Osteocyte (in vitro differentiated cells): ENCODE data around the gene GRN. TPM values are rescaled to one million over a fixed set of nuclear protein-coding genes. Genes with fewer than 3 reads are reported as not detected.
A peak's percentile ranks its signal among the peaks of the same experiment; 100 is the strongest.
"Not testable (repeated sequence)": the region's sequence is repeated elsewhere in the genome, so short reads cannot be mapped to it uniquely, and the experiment has no call there.

ENCODE experiments used
- DNase-seq: peaks from one replicate; pipeline ENCODE4 v3.0.0; 2021; ENCODE audit warnings: mixed read lengths; ENCODE audit not compliant: unreplicated experiment; ENCODE audit errors: extremely low spot score
- H3K27ac Mint-ChIP-seq: one replicate; pipeline ENCODE4 v1.8.0; 2021; ENCODE audit warnings: mild to moderate bottlenecking, mixed read lengths; ENCODE audit not compliant: unreplicated experiment
- H3K27me3 Mint-ChIP-seq: one replicate; pipeline ENCODE4 v1.8.0; 2021; ENCODE audit warnings: mixed read lengths; ENCODE audit not compliant: unreplicated experiment
- H3K36me3 Mint-ChIP-seq: one replicate; pipeline ENCODE4 v1.8.0; 2021; ENCODE audit warnings: mixed read lengths; ENCODE audit not compliant: unreplicated experiment
- H3K4me1 Mint-ChIP-seq: one replicate; pipeline ENCODE4 v1.8.0; 2021; ENCODE audit warnings: mixed read lengths; ENCODE audit not compliant: unreplicated experiment
- H3K4me3 Mint-ChIP-seq: one replicate; pipeline ENCODE4 v1.8.0; 2021; ENCODE audit warnings: mild to moderate bottlenecking, moderate library complexity, mixed read lengths; ENCODE audit not compliant: unreplicated experiment
- H3K9me3 Mint-ChIP-seq: one replicate; pipeline ENCODE4 v1.8.0; 2021; ENCODE audit warnings: mixed read lengths; ENCODE audit not compliant: unreplicated experiment
- CTCF ChIP-seq: fragments of 200-600 bp; sonication (generic); IDR thresholded peaks from 2 replicates; pipeline ENCODE4 v1.5.0; 2021; ENCODE audit warnings: antibody characterized with exemption, mild to moderate bottlenecking, moderate library complexity
- total RNA-seq: library from RNA; stranded (reverse); gene quantifications from 2 replicates; pipeline ENCODE4 v1.2.1, GENCODE V29; 2021

Gene GRN
- total RNA-seq, 1 donor from 2014 or later: 574 TPM

- no peak overlapping the region for H3K27ac Mint-ChIP-seq
- TF ChIP-seq CTCF: no peak
- peaks cover 3% of the 10 kb centered on the region for H3K4me1 Mint-ChIP-seq
- H3K36me3 Mint-ChIP-seq: no peaks in the 10 kb centered on the region
- peaks cover 16% of the 10 kb centered on the region for H3K27me3 Mint-ChIP-seq
- H3K4me3 Mint-ChIP-seq: no peak overlapping the region
- H3K9me3 Mint-ChIP-seq: no peaks in the 10 kb centered on the region
- DNase-seq: no peak
These were observed 9.1 kb upstream of the GRN start for GRCh38 chr17:44335968-44336367.

GRCh38 chr17:44338702-44339101 lies 6.4 kb upstream of the GRN start:
- DNase-seq: no peak

GRCh38 chr17:44340553-44340952 lies 4.5 kb upstream of the GRN start:
- H3K36me3 Mint-ChIP-seq, H3K27ac Mint-ChIP-seq, H3K4me1 Mint-ChIP-seq, H3K9me3 Mint-ChIP-seq, H3K4me3 Mint-ChIP-seq, DNase-seq: not testable (repeated sequence)
- peaks cover 21% of the 10 kb centered on the region for H3K27me3 Mint-ChIP-seq

More at GRCh38 chr17:44338702-44339101, 6.4 kb upstream of the GRN start:
- Mint-ChIP-seq H3K4me3 (no peak overlapping the region), H3K4me1 (no peaks in the 10 kb centered on the region), H3K27me3 (peaks cover 21% of the 10 kb centered on the region), H3K36me3 (no peaks in the 10 kb centered on the region), H3K27ac (no peak overlapping the region), H3K9me3 (no peaks in the 10 kb centered on the region)
- TF ChIP-seq CTCF: no peak

- Mint-ChIP-seq H3K9me3 (no peaks in the 10 kb centered on the region), H3K27ac (no peak overlapping the region), H3K4me3 (no peak overlapping the region), H3K27me3 (peaks cover 6% of the 10 kb centered on the region), H3K36me3 (no peaks in the 10 kb centered on the region), H3K4me1 (peaks cover 16% of the 10 kb centered on the region)
- no peak for DNase-seq
- TF ChIP-seq CTCF: no peak
These were observed 1.4 kb upstream of the GRN start for GRCh38 chr17:44343510-44344209.

DNA sequence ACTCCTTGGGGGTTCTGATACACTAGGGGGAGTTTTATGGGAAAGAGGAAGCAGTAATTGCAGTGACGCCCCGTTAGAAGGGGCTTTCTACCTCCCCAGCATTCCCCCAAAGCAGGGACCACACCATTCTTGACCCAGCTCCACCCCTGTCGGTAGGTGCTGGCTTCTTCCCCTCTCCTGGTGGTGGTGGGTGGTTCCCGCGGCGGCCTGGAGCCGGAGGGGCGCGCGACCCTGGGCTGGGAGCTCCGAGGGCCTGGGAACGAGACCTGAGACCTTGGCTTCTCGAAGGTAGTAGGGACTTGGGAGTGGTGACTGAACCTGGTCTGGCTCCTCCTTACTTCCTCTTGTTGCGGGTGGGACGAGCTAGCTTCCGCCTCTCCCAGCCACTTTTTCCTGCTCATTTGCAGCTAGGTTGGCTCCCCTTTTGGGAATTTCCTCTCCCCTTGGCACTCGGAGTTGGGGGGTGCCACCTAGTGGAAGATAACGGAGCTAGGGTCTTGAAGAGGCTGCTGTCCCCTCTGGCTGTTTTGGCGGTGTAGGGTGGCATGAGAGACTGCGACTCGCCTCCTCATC lies 438 bp downstream of the GRN start:
- peak; percentile 58 for TF ChIP-seq CTCF
- peak overlapping the region; percentile 95 for H3K4me3 Mint-ChIP-seq
- H3K36me3 Mint-ChIP-seq: peaks cover 2% of the 10 kb centered on the region
- peak overlapping the region; percentile 86 for H3K27ac Mint-ChIP-seq
- H3K9me3 Mint-ChIP-seq: no peaks in the 10 kb centered on the region
- H3K4me1 Mint-ChIP-seq: peaks cover 16% of the 10 kb centered on the region
- no peak for DNase-seq
- H3K27me3 Mint-ChIP-seq: peaks cover 6% of the 10 kb centered on the region
